Uterus (tissue), 2 donors: ENCODE data around the gene MTFR1L.

ENCODE experiments used
- POLR2A ChIP-seq, 2 donors: fragments of 450-650 bp; IDR thresholded peaks; one replicate each; pipeline ENCODE4 v1.6.1; 2016; ENCODE audit warnings: antibody characterized with exemption in 2 of 2, mild to moderate bottlenecking in 1 of 2, moderate library complexity in 1 of 2
- TF ChIP-seq, protein P1 (sequence below), 4 experiments: fragments of 200-600 bp in 2 of 4; fragments of 450-650 bp in 2 of 4; sonication (generic) in 2 of 4; IDR thresholded peaks; one replicate each; pipeline ENCODE4 v1.5.1; 2016 to 2019; ENCODE audit warnings: antibody characterized with exemption in 4 of 4, mild to moderate bottlenecking in 2 of 4, moderate library complexity in 1 of 4

DNA sequence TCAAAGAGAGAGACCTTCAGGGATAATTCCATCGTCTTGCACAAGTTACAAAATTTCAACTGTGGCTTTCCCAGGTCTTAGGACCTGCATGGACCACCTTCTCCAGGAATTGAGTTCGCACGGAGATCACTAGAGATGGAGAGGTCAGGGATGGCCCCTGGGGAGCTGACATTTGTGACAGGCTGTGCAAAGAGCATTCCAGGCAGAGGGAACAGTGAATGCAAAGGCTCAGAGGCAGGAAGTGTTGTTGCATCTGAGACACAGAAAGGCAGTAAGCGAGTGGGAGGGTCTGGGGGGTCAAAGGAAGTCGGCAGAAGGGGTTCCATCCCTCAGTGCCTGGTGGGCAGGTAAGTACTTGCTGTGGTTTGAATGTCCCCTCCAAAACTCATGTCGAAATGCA is 29.3 kb upstream of the MTFR1L start:
- no peak for TF ChIP-seq POLR2A (IDR thresholded peaks at IDR 0.05)
- TF ChIP-seq, protein P1, sequence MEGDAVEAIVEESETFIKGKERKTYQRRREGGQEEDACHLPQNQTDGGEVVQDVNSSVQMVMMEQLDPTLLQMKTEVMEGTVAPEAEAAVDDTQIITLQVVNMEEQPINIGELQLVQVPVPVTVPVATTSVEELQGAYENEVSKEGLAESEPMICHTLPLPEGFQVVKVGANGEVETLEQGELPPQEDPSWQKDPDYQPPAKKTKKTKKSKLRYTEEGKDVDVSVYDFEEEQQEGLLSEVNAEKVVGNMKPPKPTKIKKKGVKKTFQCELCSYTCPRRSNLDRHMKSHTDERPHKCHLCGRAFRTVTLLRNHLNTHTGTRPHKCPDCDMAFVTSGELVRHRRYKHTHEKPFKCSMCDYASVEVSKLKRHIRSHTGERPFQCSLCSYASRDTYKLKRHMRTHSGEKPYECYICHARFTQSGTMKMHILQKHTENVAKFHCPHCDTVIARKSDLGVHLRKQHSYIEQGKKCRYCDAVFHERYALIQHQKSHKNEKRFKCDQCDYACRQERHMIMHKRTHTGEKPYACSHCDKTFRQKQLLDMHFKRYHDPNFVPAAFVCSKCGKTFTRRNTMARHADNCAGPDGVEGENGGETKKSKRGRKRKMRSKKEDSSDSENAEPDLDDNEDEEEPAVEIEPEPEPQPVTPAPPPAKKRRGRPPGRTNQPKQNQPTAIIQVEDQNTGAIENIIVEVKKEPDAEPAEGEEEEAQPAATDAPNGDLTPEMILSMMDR (IDR thresholded peaks at IDR 0.05), result no peak
